GM12878 (cell line): ENCODE data around the gene DNAH9. TPM values are rescaled to one million over a fixed set of nuclear protein-coding genes. Genes with fewer than 3 reads are reported as not detected.

Experiments
- ATAC-seq: fragments of 200-7000 bp; cut with Tn5 transposase; 3 replicates; pipeline ENCODE4 v1.9.1; 2020; ENCODE audit warnings: mild to moderate bottlenecking, moderate library complexity
- BruUV-seq: library from RNA; stranded (reverse); fragments of 400-500 nt; replicated peaks from 2 replicates; lab custom pipeline; 2021; lab: Mats Ljungman, UMichigan
- CTCF ChIA-PET: fragments of 300-600 bp; sonication (Branson Sonifier 250); formaldehyde crosslinking; extraction: SDS; loops from one replicate; lab custom pipeline; 2021; ENCODE audit warnings: inconsistent platforms; lab: Yijun Ruan, JAX
- POLR2A ChIA-PET: fragments of 350-600 bp; formaldehyde crosslinking; extraction: SDS; loops from one replicate; lab custom pipeline; 2021; ENCODE audit warnings: inconsistent platforms; lab: Charles Lee
- RAD21 ChIA-PET: fragments of 300-600 bp; sonication (Branson Sonifier 250); formaldehyde crosslinking; loops from one replicate; lab custom pipeline; 2023; ENCODE audit warnings: antibody characterized with exemption; ENCODE audit not compliant: unreplicated experiment; lab: Charles Lee
- SMC1A ChIA-PET: fragments of 300-600 bp; sonication (Branson Sonifier 250); formaldehyde crosslinking; loops from one replicate; lab custom pipeline; 2023; ENCODE audit not compliant: unreplicated experiment, uncharacterized antibody; lab: Charles Lee
- DNase-seq: peaks from one replicate; pipeline ENCODE4 v3.0.0-alpha.2; 2011; ENCODE audit warnings: low read depth, low spot score
- FAIRE-seq: peaks from 3 replicates; lab custom pipeline; 2011; peaks lifted over from hg19 to GRCh38; lab: Jason Lieb, UNC
- H2AFZ ChIP-seq: 2 replicates; pipeline ENCODE4 v1.6.0; 2011; ENCODE audit warnings: low read depth, low read length, control low read depth; ENCODE audit not compliant: control insufficient read depth
- H3K27ac ChIP-seq: 2 replicates; pipeline ENCODE4 v1.5.1; 2011; ENCODE audit warnings: control low read depth; ENCODE audit not compliant: control insufficient read depth, insufficient read depth
- H3K27me3 ChIP-seq, 2 experiments: replicated peaks in 1 of 2; 2 replicates each; pipeline versions ENCODE4 v1.6.0 to v1.6.1; 2011; ENCODE audit warnings: low read length in 1 of 2; ENCODE audit not compliant: control insufficient read depth in 2 of 2, insufficient read depth in 2 of 2
- H3K36me3 ChIP-seq, 2 experiments: 2 replicates each; pipeline ENCODE4 v1.5.1; 2011; ENCODE audit warnings: low read length in 1 of 2; ENCODE audit not compliant: control insufficient read depth in 2 of 2, insufficient read depth in 2 of 2
- H3K4me1 ChIP-seq: 2 replicates; pipeline ENCODE4 v1.6.1; 2011; ENCODE audit warnings: mild to moderate bottlenecking, low read length, moderate library complexity, mixed read lengths; ENCODE audit not compliant: control insufficient read depth, insufficient read depth
- H3K4me2 ChIP-seq: 2 replicates; pipeline ENCODE4 v1.6.0; 2011; ENCODE audit warnings: control low read depth; ENCODE audit not compliant: control insufficient read depth, insufficient read depth
- H3K4me3 ChIP-seq: fragments of 200-600 bp; sonication (generic); 2 replicates; pipeline ENCODE4 v1.5.1; 2016
- H3K79me2 ChIP-seq: 2 replicates; pipeline ENCODE4 v1.6.0; 2011; ENCODE audit warnings: low read length; ENCODE audit not compliant: control insufficient read depth, insufficient read depth
- H3K9ac ChIP-seq: 2 replicates; pipeline ENCODE4 v1.8.0; 2011; ENCODE audit warnings: low read length, control low read depth, mixed read lengths; ENCODE audit not compliant: control insufficient read depth, insufficient read depth
- H3K9me3 ChIP-seq: replicated peaks from 3 replicates; pipeline ENCODE4 v1.5.1; 2011; ENCODE audit warnings: mild to moderate bottlenecking, low read length; ENCODE audit not compliant: control insufficient read depth, insufficient read depth
- H4K20me1 ChIP-seq: 2 replicates; pipeline ENCODE4 v1.6.0; 2011; ENCODE audit not compliant: control insufficient read depth, insufficient read depth
- ASH2L ChIP-seq: fragments of 300-600, 200-600 bp; sonication (generic); IDR thresholded peaks from 2 replicates; pipeline ENCODE4 v1.6.1; 2017; ENCODE audit warnings: low read depth, mild to moderate bottlenecking, borderline replicate concordance
- CEBPB ChIP-seq, 2 experiments: fragments of 150-350 bp in 1 of 2; IDR thresholded peaks; 2 replicates each; pipeline ENCODE4 v1.6.1; 2012 to 2014; ENCODE audit warnings: low read depth in 2 of 2, low read length in 2 of 2, borderline replicate concordance in 1 of 2, inconsistent platforms in 1 of 2
- EED ChIP-seq: sonication (generic); IDR thresholded peaks from 2 replicates; pipeline ENCODE4 v1.6.1; 2016; ENCODE audit warnings: antibody characterized with exemption, low read depth
- IRF4 ChIP-seq: IDR thresholded peaks from 2 replicates; pipeline ENCODE4 v1.6.1; 2011; ENCODE audit warnings: low read depth, low read length
- LARP7 ChIP-seq: fragments of 450-650 bp; IDR thresholded peaks from 2 replicates; pipeline ENCODE4 v1.6.1; 2017; ENCODE audit warnings: mild to moderate bottlenecking
- MYC ChIP-seq: IDR thresholded peaks from 2 replicates; pipeline ENCODE4 v1.6.1; 2011; ENCODE audit warnings: mild to moderate bottlenecking, low read length, moderate library complexity, inconsistent platforms; ENCODE audit not compliant: insufficient read depth, insufficient replicate concordance, insufficient read length, severe bottlenecking
- RBBP5 ChIP-seq: fragments of 200-600 bp; sonication (generic); conservative IDR thresholded peaks from 2 replicates; pipeline ENCODE4 v1.6.1; 2016
- ZZZ3 ChIP-seq: IDR thresholded peaks from 2 replicates; pipeline ENCODE4 v1.6.1; 2011; ENCODE audit warnings: low read depth; ENCODE audit not compliant: control insufficient read depth, insufficient read length
- WGBS: methylation state at CpG from one replicate; pipeline ENCODE4 v1.1.6; 2016; ENCODE audit warnings: low lambda C conversion rate; ENCODE audit not compliant: insufficient replicate concordance, insufficient coverage; ENCODE audit errors: missing lambda C conversion rate; 5-methylcytosine and 5-hydroxymethylcytosine counted together
- in situ Hi-C: fragments of 300-500 bp; cut with MboI; formaldehyde crosslinking; loops from 9 replicates; pipeline ENCODE4 v1.14.3; 2018; ENCODE audit warnings: mixed read lengths
- intact Hi-C: fragments of 100-400 bp; cut with micrococcal nuclease; formaldehyde crosslinking; loops from one replicate; pipeline ENCODE4 v1.14.2; 2022; ENCODE audit not compliant: unreplicated experiment
- polyA plus RNA-seq, 11 experiments: library from polyadenylated mRNA; depleted of rRNA in 4 of 11; unstranded in 6 of 11; stranded (reverse) in 5 of 11; fragments of >200 nt; fragmentation: Nextera tagmentation in 4 of 11; fragmentation: Illumina TruSeq in 1 of 11; extraction: Ambion mirVana in 4 of 11; extraction: Trizol in 1 of 11; gene quantifications; 1 replicate in 1 of 11; 2 replicates in 10 of 11; pipeline versions ENCODE4 v1.2.1 to v1.2.3, GENCODE V29; 2011 to 2016; ENCODE audit warnings: inconsistent platforms in 2 of 11, missing spikeins in 2 of 11, low read depth in 1 of 11
- total RNA-seq, 4 experiments: library from RNA; depleted of rRNA in 3 of 4; stranded (reverse); fragments of >200 nt in 3 of 4; fragmentation: Illumina TruSeq in 1 of 4; extraction: Trizol in 1 of 4; gene quantifications; 2 replicates each; pipeline versions ENCODE4 v1.2.1 to v1.2.3, GENCODE V29; 2013 to 2021
- TF ChIP-seq, protein P1 (sequence below): IDR thresholded peaks from 2 replicates; pipeline ENCODE4 v1.6.1; 2011; ENCODE audit warnings: borderline replicate concordance, low read depth, mild to moderate bottlenecking, moderate library complexity, mixed read lengths, low read length; ENCODE audit not compliant: insufficient read depth; ENCODE audit errors: extremely low read length
- TF ChIP-seq, protein P2 (sequence below): IDR thresholded peaks from 2 replicates; pipeline ENCODE4 v1.6.1; 2011; ENCODE audit warnings: low read depth, low read length, improper control_type of control experiment, borderline replicate concordance
- TF ChIP-seq, protein P3 (sequence below): IDR thresholded peaks from 2 replicates; pipeline ENCODE4 v1.6.1; 2011; ENCODE audit warnings: low read depth, mild to moderate bottlenecking, low read length, moderate library complexity, borderline replicate concordance; ENCODE audit errors: extremely low read depth
- TF ChIP-seq, protein P4 (sequence below): fragments of 150-350 bp; IDR thresholded peaks from 2 replicates; pipeline ENCODE4 v1.6.1; 2014; ENCODE audit warnings: mild to moderate bottlenecking, low read depth, low read length

DNAH9 gene
- total and polyA plus RNA-seq, 10 of the 15 experiments (the other 5 are each of a cell fraction or from before 2014, with no cell fraction given), result 0.10 to 0.40 (median 0.19) TPM; not detected in 7

DNA sequence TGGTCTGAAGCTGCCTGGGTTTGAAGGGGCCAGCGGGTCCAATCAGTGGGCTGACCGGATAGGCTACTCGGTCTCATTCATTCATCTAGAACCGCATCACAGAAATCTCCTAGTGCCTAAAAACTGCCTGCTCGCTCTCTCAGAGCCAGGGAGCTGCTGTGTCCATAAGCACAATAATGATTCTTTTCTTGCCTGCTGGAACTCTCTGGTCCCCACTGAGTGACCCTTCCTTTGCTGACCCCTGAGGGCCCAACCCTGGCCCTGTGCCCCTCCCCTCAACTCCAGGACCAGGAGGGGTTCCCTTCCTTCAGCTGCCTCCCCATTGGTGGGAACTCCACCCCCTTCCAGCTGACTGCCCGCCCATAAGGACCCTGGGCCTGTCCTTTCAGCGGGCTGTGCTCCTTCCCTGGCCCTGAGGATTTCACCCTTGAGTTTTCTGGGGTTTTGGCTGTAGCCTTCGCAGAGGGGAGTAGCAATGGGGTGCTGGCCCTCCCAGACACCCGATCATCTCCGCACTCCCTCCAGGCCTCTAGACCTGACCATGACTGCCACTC lies 39.5 kb upstream of the DNAH9 start (continued):
- TF ChIP-seq ZZZ3, result no peak

DNA sequence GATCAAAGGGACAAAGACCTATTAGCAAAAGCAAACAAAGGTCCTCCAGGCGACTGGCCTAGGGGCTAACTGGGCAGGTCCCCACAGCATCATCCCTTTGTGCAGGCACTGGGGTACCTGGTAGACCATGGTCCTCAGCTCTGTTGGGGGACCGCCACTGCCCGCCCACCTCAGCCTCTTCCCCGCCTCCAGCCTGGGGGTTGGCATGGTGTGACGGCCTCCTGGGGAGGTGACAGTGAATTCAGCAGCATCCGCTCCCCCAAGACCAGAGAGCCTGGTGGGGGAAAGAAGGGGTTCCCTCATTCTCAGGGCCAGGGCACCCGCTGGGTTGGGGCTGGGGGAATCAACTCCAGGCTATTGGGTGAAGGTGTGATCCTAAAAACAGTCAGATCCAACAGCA lies 38.7 kb upstream of the DNAH9 start:
- no peak for FAIRE-seq
- Histone ChIP-seq H4K20me1 (no peaks in the 10 kb centered on the region), H3K9me3 (no peaks in the 10 kb centered on the region; the same call in 2 of the 3 replicates), H3K9ac (no peak overlapping the region), H3K36me3 (no peaks in the 10 kb centered on the region), H3K4me2 (no peak overlapping the region), H3K4me1 (no peaks in the 10 kb centered on the region), H2AFZ (no peak overlapping the region), H3K27ac (no peak overlapping the region), H3K27me3 (no peaks in the 10 kb centered on the region), H3K4me3 (no peak overlapping the region), H3K79me2 (no peaks in the 10 kb centered on the region)
- DNase-seq, result no peak
- POLR2A ChIA-PET, result no interaction called here
- CTCF ChIA-PET, result no interaction called here
- SMC1A ChIA-PET, result no interaction called here
- in situ Hi-C loops (no loop called here), intact Hi-C loops (no loop called here)
- RAD21 ChIA-PET, result no interaction called here
- no peak for ATAC-seq
- BruUV-seq, result no TSS peak
- 29% methylated on average over 7 of the region's 7 CpGs for WGBS
- TF ChIP-seq CEBPB (IDR thresholded peaks at IDR 0.05; ENCODE audit: borderline replicate concordance in 1 of 2, low read depth in 2 of 2, low read length in 2 of 2) (no peak), EED (no peak), LARP7 (no peak), IRF4 (no peak), ASH2L (no peak), RBBP5 (no peak), MYC (no peak)
- TF ChIP-seq, protein P1, sequence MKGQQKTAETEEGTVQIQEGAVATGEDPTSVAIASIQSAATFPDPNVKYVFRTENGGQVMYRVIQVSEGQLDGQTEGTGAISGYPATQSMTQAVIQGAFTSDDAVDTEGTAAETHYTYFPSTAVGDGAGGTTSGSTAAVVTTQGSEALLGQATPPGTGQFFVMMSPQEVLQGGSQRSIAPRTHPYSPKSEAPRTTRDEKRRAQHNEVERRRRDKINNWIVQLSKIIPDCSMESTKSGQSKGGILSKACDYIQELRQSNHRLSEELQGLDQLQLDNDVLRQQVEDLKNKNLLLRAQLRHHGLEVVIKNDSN, result no peak
- TF ChIP-seq, protein P2, sequence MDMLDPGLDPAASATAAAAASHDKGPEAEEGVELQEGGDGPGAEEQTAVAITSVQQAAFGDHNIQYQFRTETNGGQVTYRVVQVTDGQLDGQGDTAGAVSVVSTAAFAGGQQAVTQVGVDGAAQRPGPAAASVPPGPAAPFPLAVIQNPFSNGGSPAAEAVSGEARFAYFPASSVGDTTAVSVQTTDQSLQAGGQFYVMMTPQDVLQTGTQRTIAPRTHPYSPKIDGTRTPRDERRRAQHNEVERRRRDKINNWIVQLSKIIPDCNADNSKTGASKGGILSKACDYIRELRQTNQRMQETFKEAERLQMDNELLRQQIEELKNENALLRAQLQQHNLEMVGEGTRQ, result no peak
- TF ChIP-seq, protein P3, sequence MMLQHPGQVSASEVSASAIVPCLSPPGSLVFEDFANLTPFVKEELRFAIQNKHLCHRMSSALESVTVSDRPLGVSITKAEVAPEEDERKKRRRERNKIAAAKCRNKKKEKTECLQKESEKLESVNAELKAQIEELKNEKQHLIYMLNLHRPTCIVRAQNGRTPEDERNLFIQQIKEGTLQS, result no peak
- TF ChIP-seq, protein P4, sequence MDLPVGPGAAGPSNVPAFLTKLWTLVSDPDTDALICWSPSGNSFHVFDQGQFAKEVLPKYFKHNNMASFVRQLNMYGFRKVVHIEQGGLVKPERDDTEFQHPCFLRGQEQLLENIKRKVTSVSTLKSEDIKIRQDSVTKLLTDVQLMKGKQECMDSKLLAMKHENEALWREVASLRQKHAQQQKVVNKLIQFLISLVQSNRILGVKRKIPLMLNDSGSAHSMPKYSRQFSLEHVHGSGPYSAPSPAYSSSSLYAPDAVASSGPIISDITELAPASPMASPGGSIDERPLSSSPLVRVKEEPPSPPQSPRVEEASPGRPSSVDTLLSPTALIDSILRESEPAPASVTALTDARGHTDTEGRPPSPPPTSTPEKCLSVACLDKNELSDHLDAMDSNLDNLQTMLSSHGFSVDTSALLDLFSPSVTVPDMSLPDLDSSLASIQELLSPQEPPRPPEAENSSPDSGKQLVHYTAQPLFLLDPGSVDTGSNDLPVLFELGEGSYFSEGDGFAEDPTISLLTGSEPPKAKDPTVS, result no peak
